Brain microvascular endothelial cell (primary cell): Measurements from ENCODE around the gene MMP14.

Experiments used
- DNase-seq: peaks from one replicate; pipeline ENCODE4 v3.0.0-alpha.2; 2020
- H3K27ac ChIP-seq: fragments of 250-450 bp; sonication (Bioruptor Pico); 2 replicates; pipeline ENCODE4 v1.5.1; 2020; ENCODE audit warnings: mild to moderate bottlenecking, moderate library complexity
- H3K27me3 ChIP-seq: fragments of 250-450 bp; sonication (Bioruptor Pico); replicated peaks from 2 replicates; pipeline ENCODE4 v1.5.1; 2020; ENCODE audit warnings: mild to moderate bottlenecking
- H3K36me3 ChIP-seq: fragments of 250-450 bp; sonication (Bioruptor Pico); replicated peaks from 2 replicates; pipeline ENCODE4 v1.5.1; 2020; ENCODE audit warnings: mild to moderate bottlenecking
- H3K4me3 ChIP-seq: 2 replicates; pipeline ENCODE4 v1.5.1; 2011; ENCODE audit warnings: low read depth, mild to moderate bottlenecking, control low read depth, low read length, moderate library complexity
- CTCF ChIP-seq: IDR thresholded peaks from 2 replicates; pipeline ENCODE4 v1.5.1; 2011; ENCODE audit warnings: low read depth, mild to moderate bottlenecking, moderate library complexity, low read length, control low read depth, inconsistent platforms; ENCODE audit errors: missing control alignments
- in situ Hi-C: cut with HindIII; loops from 2 replicates; pipeline ENCODE4 v1.10.0; 2017; ENCODE audit warnings: low sequenced_read_pairs, low pct_ligation_motif_present

The MMP14 gene

GRCh38 chr14:22794551-22794951 lies 41.8 kb upstream of the MMP14 start:
- H3K36me3 ChIP-seq, result no peaks in the 10 kb centered on the region
- H3K27me3 ChIP-seq, result no peaks in the 10 kb centered on the region
- TF ChIP-seq CTCF, result no peak
- H3K4me3 ChIP-seq, result no peak overlapping the region
- H3K27ac ChIP-seq, result no peak overlapping the region
- no peak for DNase-seq
- in situ Hi-C loops, result no loop called here

- in situ Hi-C loops, result no loop called here
- no peak for TF ChIP-seq CTCF
- no peak overlapping the region for H3K4me3 ChIP-seq
These were observed 40.2 kb upstream of the MMP14 start for GRCh38 chr14:22796087-22796707.

GRCh38 chr14:22797017-22797917 lies 39.1 kb upstream of the MMP14 start:
- no peaks in the 10 kb centered on the region for H3K27me3 ChIP-seq
- H3K27ac ChIP-seq, result no peak overlapping the region
- H3K4me3 ChIP-seq, result no peak overlapping the region
- no peaks in the 10 kb centered on the region for H3K36me3 ChIP-seq
- TF ChIP-seq CTCF, result no peak
- in situ Hi-C loops, result no loop called here
- no peak for DNase-seq

More at GRCh38 chr14:22796087-22796707, 40.2 kb upstream of the MMP14 start:
- Histone ChIP-seq H3K27me3 (no peaks in the 10 kb centered on the region), H3K36me3 (no peaks in the 10 kb centered on the region), H3K27ac (no peak overlapping the region)
- DNase-seq, result no peak

GRCh38 chr14:22798528-22798927 lies 37.9 kb upstream of the MMP14 start:
- TF ChIP-seq CTCF, result no peak
- in situ Hi-C loops, result no loop called here
- H3K27ac ChIP-seq, result no peak overlapping the region
- no peaks in the 10 kb centered on the region for H3K36me3 ChIP-seq
- H3K4me3 ChIP-seq, result no peak overlapping the region
- no peak for DNase-seq
- no peaks in the 10 kb centered on the region for H3K27me3 ChIP-seq

GRCh38 chr14:22800346-22800745 lies 36.0 kb upstream of the MMP14 start:
- DNase-seq, result no peak
- TF ChIP-seq CTCF, result no peak
- Histone ChIP-seq H3K4me3 (no peak overlapping the region), H3K27me3 (no peaks in the 10 kb centered on the region), H3K27ac (no peak overlapping the region), H3K36me3 (no peaks in the 10 kb centered on the region)
- in situ Hi-C loops, result no loop called here

- H3K4me3 ChIP-seq, result no peak overlapping the region
- in situ Hi-C loops, result no loop called here
- H3K27ac ChIP-seq, result no peak overlapping the region
- TF ChIP-seq CTCF, result no peak
- H3K36me3 ChIP-seq, result no peaks in the 10 kb centered on the region
- H3K27me3 ChIP-seq, result no peaks in the 10 kb centered on the region
- no peak for DNase-seq
These were observed 34.7 kb upstream of the MMP14 start for GRCh38 chr14:22801716-22802115.
